ENCODE measurements around the gene ACBD5. TPM values are rescaled to one million over a fixed set of nuclear protein-coding genes. Genes with fewer than 3 reads are reported as not detected.
"Not testable (repeated sequence)": the region's sequence is repeated elsewhere in the genome, so short reads cannot be mapped to it uniquely, and the experiment has no call there.

ACBD5 gene
- total RNA-seq, 2 donors from 2014 or later: 21.7 to 23.2 TPM

DNA sequence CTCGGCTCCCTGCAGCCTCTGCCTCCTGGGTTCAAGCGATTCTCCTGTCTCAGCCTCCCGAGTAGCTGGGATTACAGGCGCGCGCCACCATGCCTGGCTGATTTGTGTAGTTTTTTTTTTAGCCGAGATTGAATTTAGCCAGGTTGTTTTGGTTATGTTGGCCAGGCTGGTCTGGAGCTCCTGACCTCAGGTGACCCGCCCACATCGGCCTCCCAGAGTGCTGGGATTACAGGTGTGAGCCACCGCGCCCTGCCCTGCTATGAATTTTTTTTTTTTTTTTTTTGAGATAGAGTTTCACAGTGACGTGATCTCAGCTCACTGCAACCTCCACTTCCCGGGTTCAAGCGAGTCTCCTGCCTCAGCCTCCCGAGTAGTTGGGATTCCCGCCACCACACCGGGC, 84.0 kb downstream of the ACBD5 start:
- not testable (repeated sequence) for ATAC-seq (replicated peaks in 1 of 2); H3K27me3 Mint-ChIP-seq (ENCODE audit: low read depth); DNase-seq; H3K9me3 Mint-ChIP-seq
- peaks cover 25 to 56% of the 10 kb centered on the region in 2 donors for H3K36me3 Mint-ChIP-seq (ENCODE audit: insufficient read depth in 2 of 2)
- H3K4me3 Mint-ChIP-seq: peak overlapping the region; percentile 95 to 98
- H3K4me1 Mint-ChIP-seq (ENCODE audit: low read depth): peaks cover 36% of the 10 kb centered on the region
- peak overlapping the region; percentile 100 for H3K27ac Mint-ChIP-seq

DNA sequence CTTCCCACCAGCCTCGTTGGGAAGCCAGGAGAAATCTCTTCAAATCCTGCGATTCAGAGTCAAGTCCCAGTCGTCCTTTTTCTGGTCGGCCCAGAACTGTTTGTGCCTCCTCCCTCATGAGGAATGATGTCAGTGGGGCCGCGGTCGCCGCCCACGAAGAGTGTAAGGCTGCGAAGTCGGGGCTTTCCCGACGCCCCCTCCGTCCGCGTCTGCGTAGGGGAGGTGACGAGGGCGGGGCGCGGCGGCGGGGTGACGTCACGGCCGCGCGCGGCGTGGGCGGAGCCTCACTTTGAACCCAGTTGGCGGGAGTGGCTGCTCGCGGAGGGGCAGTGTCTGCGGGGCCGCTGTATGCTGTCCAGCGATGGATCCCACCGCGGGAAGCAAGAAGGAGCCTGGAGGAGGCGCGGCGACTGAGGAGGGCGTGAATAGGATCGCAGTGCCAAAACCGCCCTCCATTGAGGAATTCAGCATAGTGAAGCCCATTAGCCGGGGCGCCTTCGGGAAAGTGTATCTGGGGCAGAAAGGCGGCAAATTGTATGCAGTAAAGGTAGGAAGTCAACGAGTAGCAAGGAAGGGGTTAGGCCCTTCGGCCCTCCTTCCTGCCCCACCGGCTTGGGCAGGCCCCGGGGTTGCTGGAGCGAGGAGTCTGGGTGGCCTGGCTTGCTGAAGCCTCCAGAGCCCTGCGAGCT, 85.4 kb downstream of the ACBD5 start, which contains the start of gene MASTL:
Gene MASTL, plus strand, starts transcription at position 287 of the 689 bp plus-strand sequence. Its CDS starts 75 bp downstream, at position 362.
- no peaks in the 10 kb centered on the region for H3K27me3 Mint-ChIP-seq (ENCODE audit: low read depth)

DNA sequence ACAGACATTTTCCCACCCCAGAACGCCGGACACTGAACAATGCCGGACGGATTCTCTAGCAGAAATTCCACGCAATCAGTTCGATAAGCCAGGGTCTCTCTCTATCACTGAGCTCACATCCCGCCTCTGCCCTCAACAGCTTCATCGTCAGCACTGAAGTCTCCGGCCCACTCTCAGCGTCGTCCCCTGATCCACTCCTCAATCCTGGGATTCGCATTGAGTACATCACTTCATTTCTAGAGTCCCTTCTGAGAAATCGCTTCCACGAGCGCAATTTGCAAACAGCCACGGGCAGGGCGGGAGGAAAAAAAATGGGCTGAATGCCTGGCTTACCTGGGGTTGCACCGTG, 86.8 kb downstream of the ACBD5 start:
- DNase-seq (no peak), ATAC-seq (replicated peaks in 1 of 2) (peak; percentile 5 to 15)
- Mint-ChIP-seq H3K27me3 (ENCODE audit: low read depth) (no peaks in the 10 kb centered on the region), H3K4me1 (ENCODE audit: low read depth) (peaks cover 57% of the 10 kb centered on the region), H3K36me3 (ENCODE audit: insufficient read depth in 2 of 2) (peaks cover 27 to 49% of the 10 kb centered on the region in 2 donors), H3K9me3 (no peaks in the 10 kb centered on the region), H3K27ac (peak overlapping the region; percentile 100), H3K4me3 (peak overlapping the region; percentile 95 to 98)

More for the DNA sequence above, 85.4 kb downstream of the ACBD5 start, which contains the start of gene MASTL:
- H3K4me3 Mint-ChIP-seq: peak within 1 kb of the TSS; percentile 95 to 98
- H3K9me3 Mint-ChIP-seq: no peaks in the 10 kb centered on the region
- peak within 1 kb of the TSS; percentile 100 for H3K27ac Mint-ChIP-seq
- DNase-seq (peak; percentile 96 to 97), ATAC-seq (replicated peaks in 1 of 2) (peak; percentile 85 to 87)
- H3K36me3 Mint-ChIP-seq (ENCODE audit: insufficient read depth in 2 of 2): peaks cover 26 to 52% of the 10 kb centered on the region in 2 donors
- H3K4me1 Mint-ChIP-seq (ENCODE audit: low read depth): peaks cover 50% of the 10 kb centered on the region

DNA sequence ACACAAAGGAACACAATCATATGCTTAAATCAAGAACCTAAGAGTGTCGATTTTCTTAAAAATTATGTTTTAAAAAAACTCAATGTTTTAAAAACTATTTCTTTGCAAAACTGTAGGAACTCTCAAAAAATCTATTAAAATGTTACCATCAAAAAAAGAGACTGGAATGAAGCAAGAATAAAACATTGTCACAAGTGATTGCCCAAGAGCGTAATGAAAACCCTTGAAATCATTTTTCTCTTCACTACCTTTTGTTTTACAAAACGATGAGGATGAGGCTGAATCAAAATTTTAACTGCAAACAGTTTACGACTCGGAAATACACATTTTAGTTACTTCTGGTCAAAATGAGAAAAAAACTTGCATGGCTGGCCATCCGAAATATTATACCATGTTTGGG, 87.3 kb downstream of the ACBD5 start:
- ATAC-seq (replicated peaks in 1 of 2): no peak
- no peak for DNase-seq
- H3K9me3 Mint-ChIP-seq: no peaks in the 10 kb centered on the region
- peaks cover 25 to 47% of the 10 kb centered on the region in 2 donors for H3K36me3 Mint-ChIP-seq (ENCODE audit: insufficient read depth in 2 of 2)
- peak overlapping the region; percentile 100 for H3K27ac Mint-ChIP-seq
- peak overlapping the region; percentile 95 to 98 for H3K4me3 Mint-ChIP-seq
- H3K4me1 Mint-ChIP-seq (ENCODE audit: low read depth): peaks cover 57% of the 10 kb centered on the region
- no peaks in the 10 kb centered on the region for H3K27me3 Mint-ChIP-seq (ENCODE audit: low read depth)

DNA sequence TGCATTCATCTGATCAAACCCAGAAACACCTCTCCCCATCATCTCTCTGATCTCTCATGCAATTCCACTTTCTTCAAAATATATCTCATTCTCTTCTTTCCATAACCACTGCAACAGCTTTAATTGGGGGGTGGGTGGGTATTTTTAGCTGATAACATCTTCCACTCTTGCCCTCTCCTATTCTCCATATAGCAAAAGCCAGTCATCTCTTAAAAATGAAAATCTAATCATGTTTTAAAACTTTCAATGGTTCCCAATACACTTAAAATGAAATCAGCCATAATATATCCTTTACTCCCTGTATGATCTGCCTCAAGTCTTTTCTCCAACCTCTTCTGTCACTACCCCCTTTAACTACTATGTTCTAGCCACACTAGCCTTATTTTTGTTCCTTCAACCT, 87.9 kb downstream of the ACBD5 start:
- ATAC-seq (replicated peaks in 1 of 2) (no peak), DNase-seq (no peak)
- peaks cover 24 to 45% of the 10 kb centered on the region in 2 donors for H3K36me3 Mint-ChIP-seq (ENCODE audit: insufficient read depth in 2 of 2)
- H3K9me3 Mint-ChIP-seq: no peaks in the 10 kb centered on the region
- H3K27me3 Mint-ChIP-seq (ENCODE audit: low read depth): no peaks in the 10 kb centered on the region
- peak overlapping the region; percentile 100 for H3K27ac Mint-ChIP-seq
- peak overlapping the region; percentile 95 to 98 for H3K4me3 Mint-ChIP-seq
- H3K4me1 Mint-ChIP-seq (ENCODE audit: low read depth): peaks cover 54% of the 10 kb centered on the region

DNA sequence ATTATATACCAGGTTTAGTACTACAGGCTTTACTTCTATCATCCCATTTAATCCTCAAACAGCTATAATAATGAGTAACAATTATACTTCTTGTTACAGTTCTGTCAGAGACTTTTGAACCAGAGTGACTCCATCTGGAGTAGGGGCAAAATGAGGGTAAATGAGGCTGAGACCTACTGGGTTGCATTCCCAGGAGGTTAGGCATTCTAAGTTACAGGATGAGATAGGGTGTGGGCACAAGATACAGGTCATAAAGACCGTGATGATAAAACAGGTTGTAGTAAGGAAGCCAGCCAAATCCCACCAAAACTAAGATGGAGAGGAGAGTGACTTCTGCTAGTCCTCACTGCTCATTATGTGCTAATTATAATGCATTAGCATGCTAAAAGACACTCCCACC, 90.3 kb downstream of the ACBD5 start:
- no peak for ATAC-seq (replicated peaks in 1 of 2)
- no peak for DNase-seq
- Mint-ChIP-seq H3K27ac (no peak overlapping the region), H3K4me1 (ENCODE audit: low read depth) (peaks cover 53% of the 10 kb centered on the region), H3K4me3 (no peak overlapping the region), H3K27me3 (ENCODE audit: low read depth) (no peaks in the 10 kb centered on the region), H3K9me3 (no peaks in the 10 kb centered on the region), H3K36me3 (ENCODE audit: insufficient read depth in 2 of 2) (peaks cover 19 to 41% of the 10 kb centered on the region in 2 donors)

DNA sequence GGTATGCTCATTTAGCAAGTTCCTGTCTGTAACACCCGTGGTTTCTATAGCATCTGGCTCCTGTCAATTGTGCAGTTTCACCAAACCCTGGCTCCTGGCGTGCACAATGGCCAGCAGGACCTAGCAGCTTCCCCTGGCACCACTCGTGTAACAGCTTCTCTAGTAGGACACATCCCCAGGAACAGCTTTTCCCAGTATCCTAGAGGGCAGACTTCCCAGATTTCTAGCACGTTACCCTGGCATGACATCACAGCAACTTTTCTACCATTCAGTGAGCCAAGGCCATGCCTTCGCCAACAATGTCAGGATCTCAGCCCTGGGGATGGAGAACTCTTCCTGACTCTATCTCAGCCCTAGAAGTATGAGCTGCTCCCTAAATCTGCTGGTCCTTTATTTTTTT, 92.9 kb downstream of the ACBD5 start:
- Mint-ChIP-seq H3K27ac (no peak overlapping the region), H3K4me3 (no peak overlapping the region), H3K4me1 (ENCODE audit: low read depth) (peaks cover 48% of the 10 kb centered on the region)

DNA sequence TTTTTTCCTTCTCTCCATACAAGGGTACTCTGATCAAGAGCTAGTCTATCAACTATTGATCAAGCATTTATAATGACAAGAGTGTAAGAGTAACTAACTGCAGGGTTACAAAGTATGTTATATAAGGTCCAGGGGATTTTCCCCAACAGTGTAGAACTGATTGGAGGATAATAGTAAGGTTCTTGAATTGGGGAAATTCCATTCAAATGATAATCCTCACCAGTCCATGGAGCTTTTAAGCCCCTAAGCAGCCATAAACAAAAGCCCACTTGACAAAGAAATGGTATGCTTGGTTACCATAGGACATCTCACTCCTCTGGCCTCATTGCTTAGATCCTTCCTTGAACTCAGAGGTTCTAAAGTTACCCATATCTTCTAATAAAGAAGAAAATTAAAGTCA, 94.7 kb downstream of the ACBD5 start:
- Mint-ChIP-seq H3K27me3 (ENCODE audit: low read depth) (no peaks in the 10 kb centered on the region), H3K4me3 (no peak overlapping the region), H3K9me3 (no peaks in the 10 kb centered on the region), H3K27ac (peak overlapping the region; percentile 94), H3K4me1 (ENCODE audit: low read depth) (peaks cover 30% of the 10 kb centered on the region), H3K36me3 (ENCODE audit: insufficient read depth in 2 of 2) (peaks cover 12 to 35% of the 10 kb centered on the region in 2 donors)
- no peak for ATAC-seq (replicated peaks in 1 of 2)
- no peak for DNase-seq

More for the DNA sequence above, 92.9 kb downstream of the ACBD5 start:
- DNase-seq (no peak), ATAC-seq (replicated peaks in 1 of 2) (no peak)
- Mint-ChIP-seq H3K36me3 (ENCODE audit: insufficient read depth in 2 of 2) (peaks cover 10 to 36% of the 10 kb centered on the region in 2 donors), H3K9me3 (no peaks in the 10 kb centered on the region), H3K27me3 (ENCODE audit: low read depth) (no peaks in the 10 kb centered on the region)

Other genes starting within 250 kb of the ACBD5 start
- 10 to 100 TPM in 1 of 2 donors, 1 to 10 TPM in 1; 8.2 to 10.6 TPM for gene ANKRD26, start 140.3 kb downstream of the ACBD5 start, total RNA-seq
- gene YME1L1, start 86.4 kb downstream of the ACBD5 start, total RNA-seq: 100 to 1,000 TPM; 129 to 143 TPM
- gene MASTL, start 85.4 kb downstream of the ACBD5 start, total RNA-seq: 10 to 100 TPM; 32.6 to 36.0 TPM

Measured in activated T-cell treated with anti-CD3 and anti-CD28 coated beads, Interleukin-2, amount 50 U/mL, for 72 hours (primary cell).